BJ (cell line): ENCODE measurements around the gene GSN. TPM values are rescaled to one million over a fixed set of nuclear protein-coding genes. Genes with fewer than 3 reads are reported as not detected.

Experiments used
- CTCF ChIA-PET: fragments of 350-600 bp; formaldehyde crosslinking; extraction: SDS; loops from one replicate; lab custom pipeline; 2021; ENCODE audit warnings: antibody characterized with exemption, inconsistent platforms; lab: Yijun Ruan, JAX
- POLR2A ChIA-PET: fragments of 300-600 bp; sonication (Branson Sonifier 250); formaldehyde crosslinking; extraction: SDS; loops from one replicate; lab custom pipeline; 2021; ENCODE audit warnings: antibody characterized with exemption; lab: Charles Lee
- DNase-seq: peaks from one replicate; pipeline ENCODE4 v3.0.0-alpha.2; 2011; ENCODE audit warnings: low read depth
- H3K27me3 ChIP-seq: 2 replicates; pipeline ENCODE4 v1.6.0; 2011; ENCODE audit warnings: low read length; ENCODE audit not compliant: control insufficient read depth, insufficient read depth
- H3K36me3 ChIP-seq: 2 replicates; pipeline ENCODE4 v1.5.1; 2011; ENCODE audit warnings: low read length; ENCODE audit not compliant: control insufficient read depth, insufficient read depth
- H3K4me3 ChIP-seq: 2 replicates; pipeline ENCODE4 v1.5.1; 2011; ENCODE audit warnings: low read depth, mild to moderate bottlenecking, control low read depth, low read length
- CTCF ChIP-seq: IDR thresholded peaks from 2 replicates; pipeline ENCODE4 v1.5.1; 2011; ENCODE audit warnings: low read depth, mild to moderate bottlenecking, control low read depth, inconsistent platforms, low read length, moderate library complexity; ENCODE audit not compliant: insufficient read depth
- polyA plus RNA-seq: library from polyadenylated mRNA; depleted of rRNA; stranded (reverse); fragments of >200 nt; gene quantifications from 2 replicates; pipeline ENCODE4 v1.2.3, GENCODE V29; 2011

The GSN gene
- polyA plus RNA-seq, 1 experiment = 765 TPM

DNA sequence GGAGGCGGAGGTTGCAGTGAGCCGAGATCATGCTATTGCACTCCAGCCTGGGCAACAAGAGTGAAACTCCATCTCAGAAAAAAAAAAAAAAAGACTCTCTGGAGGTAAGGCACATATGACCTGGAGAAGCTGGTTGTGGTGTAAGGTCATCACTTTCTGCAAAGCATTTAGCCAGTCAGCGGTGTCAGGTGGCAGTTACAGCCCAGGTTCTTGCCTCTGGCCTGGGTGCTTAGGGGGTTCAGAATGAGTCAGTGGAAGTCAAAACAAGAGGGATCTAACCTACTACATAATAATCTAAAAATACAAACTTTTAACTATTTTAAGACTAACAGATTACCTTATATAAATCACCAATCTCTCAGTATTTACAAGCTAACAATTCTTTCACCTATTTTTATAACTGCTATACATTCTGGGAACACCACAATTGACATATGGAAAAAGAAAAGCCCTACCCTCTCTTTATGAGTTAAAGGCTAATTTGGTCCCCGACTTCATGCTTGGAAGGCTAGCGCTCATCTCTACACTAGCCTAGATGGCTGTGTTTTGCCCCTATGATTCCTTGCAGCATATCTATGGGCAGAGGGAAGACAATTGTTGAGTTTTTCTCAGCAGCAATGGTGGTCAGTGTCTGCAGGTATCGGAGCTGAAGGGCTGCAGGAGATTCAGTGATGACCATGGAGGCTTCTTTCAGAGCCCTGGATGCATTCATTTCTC lies 72.9 kb downstream of the GSN start:
- no peak for TF ChIP-seq CTCF
- DNase-seq = no peak
- no peaks in the 10 kb centered on the region for H3K27me3 ChIP-seq
- peaks cover 9% of the 10 kb centered on the region; the same call in 1 of the 2 replicates for H3K36me3 ChIP-seq
- ChIA-PET POLR2A (no interaction called here), CTCF (interaction anchor here (0.7 to 1.3 kb wide), 3 partner anchors 21 to 754 kb away, joined by 3 to 7 read pairs (median 4); no protein-coding TSS in a partner anchor)
- no peak overlapping the region for H3K4me3 ChIP-seq

- H3K4me3 ChIP-seq = no peak overlapping the region
- H3K27me3 ChIP-seq = no peaks in the 10 kb centered on the region
- TF ChIP-seq CTCF = no peak
- DNase-seq = no peak
- peaks cover 19% of the 10 kb centered on the region for H3K36me3 ChIP-seq
- ChIA-PET CTCF (interaction anchor here (1.0 to 1.6 kb wide), 6 partner anchors 9 to 131 kb away, joined by 3 to 6 read pairs (median 4); no protein-coding TSS in a partner anchor), POLR2A (interaction anchor here (0.7 kb wide), 1 partner anchor 16 kb away, joined by 3 read pairs; no protein-coding TSS in a partner anchor)
Observed at GRCh38 chr9:121344184-121344583, 76.2 kb downstream of the GSN start.

DNA sequence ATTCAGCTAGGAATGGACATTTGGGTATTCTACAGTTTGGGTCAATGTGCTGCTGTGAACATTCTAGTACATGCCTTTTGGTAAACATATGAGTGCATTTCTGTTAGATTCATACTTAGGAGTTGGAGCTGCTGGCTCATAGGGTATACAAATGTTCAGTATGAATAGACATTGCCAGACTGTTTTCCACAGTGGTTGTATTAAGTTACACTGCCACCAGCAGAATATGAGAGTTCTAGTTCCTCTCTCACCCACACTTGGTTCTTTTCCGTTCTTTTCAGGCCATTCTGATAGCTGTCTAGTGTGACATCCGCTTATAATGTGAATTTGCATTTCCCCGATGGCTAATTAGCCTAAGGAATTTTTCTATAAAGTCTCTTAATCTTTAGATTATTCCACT lies 77.1 kb downstream of the GSN start:
- H3K4me3 ChIP-seq = no peak overlapping the region
- ChIA-PET CTCF (interaction anchor here (1.0 to 2.1 kb wide), 5 partner anchors 12 to 132 kb away, joined by 3 to 5 read pairs (median 4); no protein-coding TSS in a partner anchor), POLR2A (no interaction called here)
- no peaks in the 10 kb centered on the region for H3K27me3 ChIP-seq
- no peak for DNase-seq
- TF ChIP-seq CTCF = no peak
- H3K36me3 ChIP-seq = peaks cover 17% of the 10 kb centered on the region

DNA sequence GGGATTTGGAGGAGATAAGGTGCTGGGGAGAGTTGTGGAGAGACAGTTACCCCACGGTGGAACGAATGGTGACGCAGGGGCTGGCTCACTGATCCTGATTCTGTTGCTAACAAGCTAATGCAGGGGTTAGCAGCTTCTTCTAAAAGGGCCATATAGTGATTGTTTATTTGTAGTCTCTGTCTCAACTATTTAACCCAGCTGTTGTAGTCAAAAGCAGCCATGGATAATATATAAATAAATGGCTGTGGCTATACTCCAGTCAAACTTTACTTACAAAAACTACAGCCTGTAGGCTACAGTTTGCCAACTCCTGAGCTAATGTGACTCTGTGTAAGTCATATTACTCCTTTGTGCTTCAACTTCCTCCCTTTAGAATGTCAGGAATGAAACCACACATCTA lies 80.3 kb downstream of the GSN start:
- ChIA-PET CTCF (interaction anchor here (0.6 to 1.4 kb wide), 3 partner anchors 28 to 70 kb away, joined by 3 to 11 read pairs (median 4); no protein-coding TSS in a partner anchor), POLR2A (no interaction called here)
- Histone ChIP-seq H3K36me3 (peaks cover 17% of the 10 kb centered on the region), H3K27me3 (no peaks in the 10 kb centered on the region), H3K4me3 (no peak overlapping the region)
- TF ChIP-seq CTCF = no peak
- no peak for DNase-seq

GRCh38 chr9:121349009-121349408 lies 81.0 kb downstream of the GSN start:
- DNase-seq = no peak
- H3K4me3 ChIP-seq = no peak overlapping the region
- TF ChIP-seq CTCF = no peak
- H3K27me3 ChIP-seq = no peaks in the 10 kb centered on the region
- H3K36me3 ChIP-seq = peaks cover 24% of the 10 kb centered on the region
- CTCF ChIA-PET = interaction anchor here (0.9 to 1.4 kb wide), 3 partner anchors 10 to 71 kb away, joined by 4 to 11 read pairs (median 6); no protein-coding TSS in a partner anchor
- POLR2A ChIA-PET = no interaction called here
